GM23338 (cell line): ENCODE results near the gene GNB3. TPM values are rescaled to one million over a fixed set of nuclear protein-coding genes. Genes with fewer than 3 reads are reported as not detected.
"Not testable (repeated sequence)": the region's sequence is repeated elsewhere in the genome, so short reads cannot be mapped to it uniquely, and the experiment has no call there.

Experiments used
- ATAC-seq: fragments of 200-7000 bp; cut with Tn5 transposase; 3 replicates; pipeline ENCODE4 v1.9.1; 2020
- DNase-seq: peaks from one replicate; pipeline ENCODE4 v3.0.0-alpha.2; 2015; ENCODE audit warnings: low spot score
- H2AFZ ChIP-seq: fragments of 200-600 bp; sonication (generic); 2 replicates; pipeline ENCODE4 v1.8.0; 2016; ENCODE audit warnings: antibody characterized with exemption, mild to moderate bottlenecking, moderate library complexity
- H3F3A ChIP-seq: fragments of 200-600 bp; sonication (generic); replicated peaks from 2 replicates; pipeline ENCODE4 v1.8.0; 2017; ENCODE audit warnings: antibody characterized with exemption, mixed run types, low read depth
- H3K27ac ChIP-seq: fragments of 200-600 bp; sonication (generic); 2 replicates; pipeline ENCODE4 v1.6.1; 2016; ENCODE audit warnings: low read depth
- H3K27me3 ChIP-seq: fragments of 200-600 bp; sonication (generic); 2 replicates; pipeline ENCODE4 v1.8.0; 2016; ENCODE audit warnings: mild to moderate bottlenecking, mixed run types, moderate library complexity; ENCODE audit not compliant: insufficient read depth
- H3K36me3 ChIP-seq: fragments of 200-600 bp; sonication (generic); 2 replicates; pipeline ENCODE4 v1.8.0; 2016; ENCODE audit warnings: mild to moderate bottlenecking; ENCODE audit not compliant: insufficient read depth
- H3K4me1 ChIP-seq: fragments of 200-600 bp; sonication (generic); 2 replicates; pipeline ENCODE4 v1.8.0; 2016; ENCODE audit warnings: mild to moderate bottlenecking, moderate library complexity; ENCODE audit not compliant: insufficient read depth
- H3K4me2 ChIP-seq: fragments of 200-600 bp; sonication (generic); 2 replicates; pipeline ENCODE4 v1.7.1; 2017; ENCODE audit warnings: mixed run types
- H3K4me3 ChIP-seq: fragments of 200-600 bp; sonication (generic); 2 replicates; pipeline ENCODE4 v1.6.1; 2016; ENCODE audit warnings: mixed run types
- H3K79me2 ChIP-seq: fragments of 200-600 bp; sonication (generic); replicated peaks from 2 replicates; pipeline ENCODE4 v1.8.0; 2017; ENCODE audit warnings: mild to moderate bottlenecking; ENCODE audit not compliant: insufficient read depth
- H3K9me2 ChIP-seq: fragments of 200-600 bp; sonication (generic); 2 replicates; pipeline ENCODE4 v1.8.0; 2017; ENCODE audit not compliant: insufficient read depth
- H4K20me1 ChIP-seq: fragments of 200-600 bp; sonication (generic); replicated peaks from 2 replicates; pipeline ENCODE4 v1.8.0; 2017; ENCODE audit warnings: mild to moderate bottlenecking; ENCODE audit not compliant: insufficient read depth
- H3K27ac Mint-ChIP-seq: 2 replicates; pipeline ENCODE4 v1.8.0; 2020; ENCODE audit warnings: inconsistent platforms, mild to moderate bottlenecking, moderate library complexity, mixed read lengths
- H3K27me3 Mint-ChIP-seq: 3 replicates; pipeline ENCODE4 v1.8.0; 2022; ENCODE audit warnings: low read depth, mild to moderate bottlenecking, moderate library complexity, mixed read lengths, inconsistent platforms; ENCODE audit not compliant: insufficient read depth, poor library complexity
- H3K36me3 Mint-ChIP-seq: 3 replicates; pipeline ENCODE4 v1.8.0; 2021; ENCODE audit warnings: low read depth, mild to moderate bottlenecking, inconsistent platforms, moderate library complexity, mixed read lengths
- H3K4me1 Mint-ChIP-seq: 3 replicates; pipeline ENCODE4 v1.8.0; 2020; ENCODE audit warnings: mild to moderate bottlenecking, inconsistent platforms, mixed read lengths
- H3K4me3 Mint-ChIP-seq: 3 replicates; pipeline ENCODE4 v1.8.0; 2021; ENCODE audit warnings: moderate library complexity, mild to moderate bottlenecking, inconsistent platforms, mixed read lengths
- H3K9me3 Mint-ChIP-seq: 3 replicates; pipeline ENCODE4 v1.8.0; 2020; ENCODE audit warnings: moderate library complexity, mild to moderate bottlenecking, inconsistent platforms, mixed read lengths
- CREB1 ChIP-seq: fragments of 250-450 bp; sonication (Bioruptor Pico); IDR thresholded peaks from 2 replicates; pipeline ENCODE4 v1.5.0; 2020; ENCODE audit warnings: low read depth, mild to moderate bottlenecking, moderate library complexity
- CTCF ChIP-seq, 2 experiments: fragments of 200-600 bp in 1 of 2; sonication (generic) in 1 of 2; conservative IDR thresholded peaks; 2 replicates each; pipeline versions ENCODE4 v1.5.1 to v1.6.1; 2016 to 2017; ENCODE audit warnings: antibody characterized with exemption in 2 of 2, low read depth in 2 of 2, mild to moderate bottlenecking in 2 of 2, moderate library complexity in 1 of 2
- ETS1 ChIP-seq: IDR thresholded peaks from 2 replicates; pipeline ENCODE4 v1.6.1; 2016; ENCODE audit warnings: antibody characterized with exemption
- NANOG ChIP-seq: IDR thresholded peaks from 2 replicates; pipeline ENCODE4 v1.6.1; 2016; ENCODE audit warnings: antibody characterized with exemption, borderline replicate concordance
- POLR2AphosphoS5 ChIP-seq: IDR thresholded peaks from 2 replicates; pipeline ENCODE4 v1.6.1; 2016; ENCODE audit warnings: antibody characterized with exemption, low read depth
- ZNF114 ChIP-seq: fragments of 250-450 bp; sonication (Bioruptor Pico); IDR thresholded peaks from 2 replicates; pipeline ENCODE4 v1.5.0; 2020; ENCODE audit warnings: mild to moderate bottlenecking, moderate library complexity
- polyA plus RNA-seq: library from polyadenylated mRNA; unstranded; fragments of >200 nt; fragmentation: Nextera tagmentation; extraction: Ambion mirVana; gene quantifications from 2 replicates; pipeline ENCODE4 v1.2.1, GENCODE V29; 2016
- total RNA-seq: library from RNA; depleted of rRNA; stranded (reverse); fragments of >200 nt; shearing (Covaris generic); gene quantifications from 2 replicates; pipeline ENCODE4 v1.2.3, GENCODE V29; 2014

The GNB3 gene
- total and polyA plus RNA-seq, 2 experiments from 2014 or later, result 5.4 to 8.2 TPM

- ATAC-seq, H3K36me3 ChIP-seq, H2AFZ ChIP-seq, H3K36me3 Mint-ChIP-seq, H3K79me2 ChIP-seq, H3K27me3 ChIP-seq, H4K20me1 ChIP-seq, H3K9me2 ChIP-seq, H3K9me3 Mint-ChIP-seq: not testable (repeated sequence)
- Mint-ChIP-seq H3K27ac (peak overlapping the region; percentile 100), H3K27me3 (peaks cover 18% of the 10 kb centered on the region), H3K4me3 (peak overlapping the region; percentile 68), H3K4me1 (peaks cover 25% of the 10 kb centered on the region)
- Histone ChIP-seq H3K4me1 (peaks cover 40% of the 10 kb centered on the region), H3F3A (peaks cover 28% of the 10 kb centered on the region), H3K4me2 (peak overlapping the region; percentile 73), H3K4me3 (peak overlapping the region; percentile 46; the same call in 1 of the 2 replicates), H3K27ac (peak overlapping the region; percentile 97)
- DNase-seq, result peak; percentile 33
Observed at GRCh38 chr12:6889775-6890573, 49.2 kb downstream of the GNB3 start.

- H3K4me1 Mint-ChIP-seq, result peaks cover 17% of the 10 kb centered on the region
- Histone ChIP-seq H3K79me2 (no peaks in the 10 kb centered on the region), H3K4me3 (peak overlapping the region; percentile 54), H3K36me3 (no peaks in the 10 kb centered on the region), H4K20me1 (no peaks in the 10 kb centered on the region), H3F3A (peaks cover 26% of the 10 kb centered on the region), H3K9me2 (no peaks in the 10 kb centered on the region), H3K27me3 (no peaks in the 10 kb centered on the region), H2AFZ (peak overlapping the region; percentile 30; the same call in 1 of the 2 replicates), H3K27ac (peak overlapping the region; percentile 97), H3K4me2 (peak overlapping the region; percentile 78), H3K4me1 (peaks cover 30% of the 10 kb centered on the region)
- H3K4me3 Mint-ChIP-seq, result peak overlapping the region; percentile 71
- no peaks in the 10 kb centered on the region for H3K36me3 Mint-ChIP-seq
- TF ChIP-seq ETS1, result peak; percentile 7; the same call in 1 of the 2 replicates
- TF ChIP-seq NANOG, result 0 out of 2 replicates have a peak, but pooled peaks have one; percentile 30
- TF ChIP-seq ZNF114 (CRISPR knock-in tag), result no peak; the same call in 1 of the 2 replicates
- TF ChIP-seq POLR2AphosphoS5, result peak; percentile 79
- peak; percentile 80 for TF ChIP-seq CREB1 (CRISPR knock-in tag)
- peak; percentile 63 to 78 for TF ChIP-seq CTCF (conservative IDR thresholded peaks at IDR 0.05; ENCODE audit: low read depth in 2 of 2)
- H3K9me3 Mint-ChIP-seq, result no peaks in the 10 kb centered on the region; the same call in 1 of the 3 replicates
- H3K27ac Mint-ChIP-seq, result peak overlapping the region; percentile 100
- H3K27me3 Mint-ChIP-seq, result peaks cover 21% of the 10 kb centered on the region
- ATAC-seq (peak; percentile 95), DNase-seq (peak; percentile 99)
Observed at GRCh38 chr12:6890789-6891645, 50.3 kb downstream of the GNB3 start.
